ENCODE measurements around the gene FHIT. TPM values are rescaled to one million over a fixed set of nuclear protein-coding genes. Genes with fewer than 3 reads are reported as not detected.

Gene FHIT
- total and polyA plus RNA-seq, 10 of the 15 experiments (the other 5 are each of a cell fraction or from before 2014, with no cell fraction given) = 4.2 to 14.9 (median 9.4) TPM

DNA sequence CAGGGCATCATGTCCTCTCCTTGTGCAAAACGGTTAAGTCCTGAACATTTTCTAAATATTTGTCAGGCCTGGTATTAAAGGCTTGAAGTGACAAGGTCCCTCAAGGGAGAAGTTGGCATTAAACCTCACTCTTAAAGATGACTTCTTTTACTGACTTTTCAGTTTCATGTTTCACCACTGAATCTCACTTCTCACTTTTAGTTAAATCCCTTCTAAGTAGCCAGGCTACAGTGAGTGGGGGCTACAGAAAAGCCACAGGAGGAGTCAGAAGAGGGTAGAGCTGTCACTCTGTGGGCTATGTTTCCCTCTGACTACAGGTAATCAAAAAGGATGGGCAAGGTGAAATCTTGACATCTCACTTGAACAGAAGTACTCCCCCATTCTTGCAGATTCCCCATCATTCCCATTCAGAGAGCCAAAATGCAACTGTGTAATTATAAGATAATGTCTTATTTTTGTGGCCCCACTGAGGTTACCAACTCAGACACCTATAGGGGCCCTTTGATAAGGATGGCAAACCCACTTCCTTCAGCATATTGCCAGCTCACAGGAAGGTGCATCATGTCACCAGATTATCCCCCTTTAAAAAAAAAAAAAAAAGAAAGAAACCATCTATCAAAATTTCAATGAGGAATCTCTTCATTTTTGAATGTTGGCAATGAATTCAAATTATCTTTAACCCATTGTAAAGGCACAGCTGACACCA is 1411.3 kb downstream of the FHIT start (continued):
- TF ChIP-seq ATF7 (IDR thresholded peaks at IDR 0.05; ENCODE audit: low read depth) (no peak), JUND (IDR thresholded peaks at IDR 0.05; ENCODE audit: low read depth, low read length) (no peak), MEF2B (IDR thresholded peaks at IDR 0.05; ENCODE audit: partially characterized antibody, poor library complexity, severe bottlenecking) (peak; percentile 73), CBFB (IDR thresholded peaks at IDR 0.05; ENCODE audit: low read depth) (0 out of 2 replicates have a peak, but pooled peaks have one; percentile 24), CEBPB (IDR thresholded peaks at IDR 0.05; ENCODE audit: borderline replicate concordance in 1 of 2, low read depth in 2 of 2, low read length in 2 of 2) (no peak), TCF12 (IDR thresholded peaks at IDR 0.05; ENCODE audit: low read depth, low read length) (no peak), NR2C1 (IDR thresholded peaks at IDR 0.05) (no peak), NR2F1 (conservative IDR thresholded peaks at IDR 0.05) (peak; percentile 86), MXI1 (IDR thresholded peaks at IDR 0.05; ENCODE audit: low read depth, low read length) (no peak), RUNX3 (IDR thresholded peaks at IDR 0.05; ENCODE audit: low read length) (peak; percentile 81), ZBTB11 (CRISPR knock-in tag; IDR thresholded peaks at IDR 0.05) (no peak), CHD4 (IDR thresholded peaks at IDR 0.05) (no peak), NFIC (IDR thresholded peaks at IDR 0.05; ENCODE audit: low read depth, low read length) (peak; percentile 31; the same call in 1 of the 2 replicates), BCL11A (IDR thresholded peaks at IDR 0.05; ENCODE audit: low read depth, low read length) (0 out of 2 replicates have a peak, but pooled peaks have one; percentile 27), ZZZ3 (IDR thresholded peaks at IDR 0.05; ENCODE audit: control insufficient read depth, insufficient read length, low read depth) (no peak), SPI1 (IDR thresholded peaks at IDR 0.05; ENCODE audit: borderline replicate concordance, insufficient read depth, low read depth, low read length) (peak; percentile 88), NR2C2 (IDR thresholded peaks at IDR 0.05; ENCODE audit: borderline replicate concordance, control insufficient read depth, insufficient read length, low read depth) (no peak), HDAC2 (IDR thresholded peaks at IDR 0.05) (no peak), ZNF274 (IDR thresholded peaks at IDR 0.05; ENCODE audit: insufficient read depth, insufficient read length) (no peak), BRCA1 (IDR thresholded peaks at IDR 0.05; ENCODE audit: low read depth, low read length) (no peak), CHD1 (IDR thresholded peaks at IDR 0.05; ENCODE audit: low read depth, low read length) (no peak), TARDBP (IDR thresholded peaks at IDR 0.05; ENCODE audit: borderline replicate concordance) (no peak), JUNB (IDR thresholded peaks at IDR 0.05) (no peak), ZSCAN29 (IDR thresholded peaks at IDR 0.05) (no peak)
- TF ChIP-seq, protein P1, sequence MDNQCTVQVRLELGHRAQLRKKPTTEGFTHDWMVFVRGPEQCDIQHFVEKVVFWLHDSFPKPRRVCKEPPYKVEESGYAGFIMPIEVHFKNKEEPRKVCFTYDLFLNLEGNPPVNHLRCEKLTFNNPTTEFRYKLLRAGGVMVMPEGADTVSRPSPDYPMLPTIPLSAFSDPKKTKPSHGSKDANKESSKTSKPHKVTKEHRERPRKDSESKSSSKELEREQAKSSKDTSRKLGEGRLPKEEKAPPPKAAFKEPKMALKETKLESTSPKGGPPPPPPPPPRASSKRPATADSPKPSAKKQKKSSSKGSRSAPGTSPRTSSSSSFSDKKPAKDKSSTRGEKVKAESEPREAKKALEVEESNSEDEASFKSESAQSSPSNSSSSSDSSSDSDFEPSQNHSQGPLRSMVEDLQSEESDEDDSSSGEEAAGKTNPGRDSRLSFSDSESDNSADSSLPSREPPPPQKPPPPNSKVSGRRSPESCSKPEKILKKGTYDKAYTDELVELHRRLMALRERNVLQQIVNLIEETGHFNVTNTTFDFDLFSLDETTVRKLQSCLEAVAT (IDR thresholded peaks at IDR 0.05) = 0 out of 2 replicates have a peak, but pooled peaks have one; percentile 36
- TF ChIP-seq, protein P2, sequence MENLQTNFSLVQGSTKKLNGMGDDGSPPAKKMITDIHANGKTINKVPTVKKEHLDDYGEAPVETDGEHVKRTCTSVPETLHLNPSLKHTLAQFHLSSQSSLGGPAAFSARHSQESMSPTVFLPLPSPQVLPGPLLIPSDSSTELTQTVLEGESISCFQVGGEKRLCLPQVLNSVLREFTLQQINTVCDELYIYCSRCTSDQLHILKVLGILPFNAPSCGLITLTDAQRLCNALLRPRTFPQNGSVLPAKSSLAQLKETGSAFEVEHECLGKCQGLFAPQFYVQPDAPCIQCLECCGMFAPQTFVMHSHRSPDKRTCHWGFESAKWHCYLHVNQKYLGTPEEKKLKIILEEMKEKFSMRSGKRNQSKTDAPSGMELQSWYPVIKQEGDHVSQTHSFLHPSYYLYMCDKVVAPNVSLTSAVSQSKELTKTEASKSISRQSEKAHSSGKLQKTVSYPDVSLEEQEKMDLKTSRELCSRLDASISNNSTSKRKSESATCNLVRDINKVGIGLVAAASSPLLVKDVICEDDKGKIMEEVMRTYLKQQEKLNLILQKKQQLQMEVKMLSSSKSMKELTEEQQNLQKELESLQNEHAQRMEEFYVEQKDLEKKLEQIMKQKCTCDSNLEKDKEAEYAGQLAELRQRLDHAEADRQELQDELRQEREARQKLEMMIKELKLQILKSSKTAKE (IDR thresholded peaks at IDR 0.05; ENCODE audit: low read depth, poor library complexity, severe bottlenecking) = no peak
